IMR-90 (cell line): ENCODE data around the gene TIPARP.
"Not testable (repeated sequence)": the region's sequence is repeated elsewhere in the genome, so short reads cannot be mapped to it uniquely, and the experiment has no call there.

ENCODE experiments used
- BHLHE40 ChIP-seq: fragments of 150-350 bp; IDR thresholded peaks from 2 replicates; pipeline ENCODE4 v1.6.1; 2016; ENCODE audit warnings: mild to moderate bottlenecking, low read depth, low read length
- CEBPB ChIP-seq: IDR thresholded peaks from 2 replicates; pipeline ENCODE4 v1.6.1; 2012; ENCODE audit warnings: low read depth, low read length, improper control_type of control experiment
- CHD1 ChIP-seq: IDR thresholded peaks from 2 replicates; pipeline ENCODE4 v1.6.1; 2012; ENCODE audit warnings: low read depth, low read length, improper control_type of control experiment
- FOS ChIP-seq: fragments of 150-350 bp; IDR thresholded peaks from 2 replicates; pipeline ENCODE4 v1.6.1; 2016; ENCODE audit warnings: low read depth, low read length
- MAFK ChIP-seq: IDR thresholded peaks from 2 replicates; pipeline ENCODE4 v1.6.1; 2012; ENCODE audit warnings: low read depth, low read length, improper control_type of control experiment
- MXI1 ChIP-seq: IDR thresholded peaks from 2 replicates; pipeline ENCODE4 v1.6.1; 2012; ENCODE audit warnings: low read depth, mild to moderate bottlenecking, low read length, moderate library complexity, borderline replicate concordance
- POLR2A ChIP-seq: IDR thresholded peaks from 2 replicates; pipeline ENCODE4 v1.6.1; 2012; ENCODE audit warnings: mild to moderate bottlenecking, low read depth, low read length
- RAD21 ChIP-seq: IDR thresholded peaks from 2 replicates; pipeline ENCODE4 v1.6.1; 2012; ENCODE audit warnings: low read length, improper control_type of control experiment
- RCOR1 ChIP-seq: IDR thresholded peaks from 2 replicates; pipeline ENCODE4 v1.6.1; 2012; ENCODE audit warnings: mild to moderate bottlenecking, low read length, improper control_type of control experiment; ENCODE audit not compliant: insufficient replicate concordance
- RFX5 ChIP-seq: IDR thresholded peaks from 2 replicates; pipeline ENCODE4 v1.8.0; 2012; ENCODE audit warnings: low read depth, mild to moderate bottlenecking, low read length, moderate library complexity
- TF ChIP-seq, protein P1 (sequence below): conservative IDR thresholded peaks from 2 replicates; pipeline ENCODE4 v1.5.1; 2012; ENCODE audit warnings: mild to moderate bottlenecking, low read depth, low read length, improper control_type of control experiment

GRCh38 chr3:156740581-156740980, 66.2 kb downstream of the TIPARP start:
- TF ChIP-seq, protein P1, sequence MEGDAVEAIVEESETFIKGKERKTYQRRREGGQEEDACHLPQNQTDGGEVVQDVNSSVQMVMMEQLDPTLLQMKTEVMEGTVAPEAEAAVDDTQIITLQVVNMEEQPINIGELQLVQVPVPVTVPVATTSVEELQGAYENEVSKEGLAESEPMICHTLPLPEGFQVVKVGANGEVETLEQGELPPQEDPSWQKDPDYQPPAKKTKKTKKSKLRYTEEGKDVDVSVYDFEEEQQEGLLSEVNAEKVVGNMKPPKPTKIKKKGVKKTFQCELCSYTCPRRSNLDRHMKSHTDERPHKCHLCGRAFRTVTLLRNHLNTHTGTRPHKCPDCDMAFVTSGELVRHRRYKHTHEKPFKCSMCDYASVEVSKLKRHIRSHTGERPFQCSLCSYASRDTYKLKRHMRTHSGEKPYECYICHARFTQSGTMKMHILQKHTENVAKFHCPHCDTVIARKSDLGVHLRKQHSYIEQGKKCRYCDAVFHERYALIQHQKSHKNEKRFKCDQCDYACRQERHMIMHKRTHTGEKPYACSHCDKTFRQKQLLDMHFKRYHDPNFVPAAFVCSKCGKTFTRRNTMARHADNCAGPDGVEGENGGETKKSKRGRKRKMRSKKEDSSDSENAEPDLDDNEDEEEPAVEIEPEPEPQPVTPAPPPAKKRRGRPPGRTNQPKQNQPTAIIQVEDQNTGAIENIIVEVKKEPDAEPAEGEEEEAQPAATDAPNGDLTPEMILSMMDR = not testable (repeated sequence)
- TF ChIP-seq MXI1, BHLHE40, POLR2A, MAFK, FOS, RFX5, RAD21, CEBPB, CHD1, RCOR1: not testable (repeated sequence)
